Measurements from ENCODE around the gene AKAP3.
A peak's percentile ranks its signal among the peaks of the same experiment; 100 is the strongest.

Gene AKAP3

DNA sequence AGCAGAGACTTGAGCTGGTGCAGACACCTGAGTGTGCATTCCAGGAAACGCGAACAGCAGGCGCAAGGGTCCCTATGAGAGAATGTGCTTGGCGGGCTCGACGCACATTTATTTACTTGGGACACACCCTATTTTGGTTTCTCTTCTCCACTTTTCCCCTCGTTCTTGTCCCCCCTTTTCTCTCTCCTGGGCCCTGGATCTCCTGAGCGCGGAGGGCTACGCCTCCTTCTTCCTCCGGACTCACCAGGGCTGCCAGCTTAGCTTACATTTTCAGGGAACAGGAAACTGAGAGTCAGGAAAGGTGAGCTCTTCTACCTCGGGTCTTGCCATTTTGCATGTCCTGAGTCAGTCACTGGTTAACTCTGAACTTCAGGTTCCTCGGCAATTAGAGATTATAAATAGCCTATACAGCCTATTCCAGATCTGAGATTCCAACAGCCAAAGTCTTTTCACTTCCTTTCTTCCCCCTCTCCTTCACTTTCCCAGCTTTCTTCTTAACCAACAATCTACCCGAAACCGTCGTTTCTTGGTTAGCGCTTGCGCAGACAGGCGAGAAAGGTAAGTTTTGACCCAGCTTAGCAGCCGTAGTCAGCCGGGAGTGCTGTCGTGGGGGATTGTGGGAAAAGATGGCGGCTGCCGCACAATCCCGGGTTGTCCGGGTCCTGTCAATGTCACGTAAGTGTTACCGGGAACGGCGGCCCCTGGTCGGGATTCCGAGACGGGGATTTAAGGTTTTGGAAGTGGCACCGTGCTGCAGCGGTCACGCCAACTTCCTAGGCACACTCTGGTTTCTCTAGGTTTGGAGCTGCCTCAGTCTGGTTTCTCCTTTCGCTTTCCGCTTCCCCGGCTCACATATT, at the start of gene AKAP3, which contains the start of gene NDUFA9:
Gene AKAP3 (minus strand): TSS at position 551 of the 857 bp plus-strand sequence. CDS start 10,855 bp downstream, outside the sequence.
Gene NDUFA9 (plus strand): TSS at position 614 of the 857 bp plus-strand sequence. CDS start 13 bp downstream, at position 627.
- DNase-seq (ENCODE audit: low spot score) = peak; percentile 87

GRCh38 chr12:4690760-4691159, 41.9 kb upstream of the AKAP3 start:
- DNase-seq (ENCODE audit: low spot score) = no peak

DNA sequence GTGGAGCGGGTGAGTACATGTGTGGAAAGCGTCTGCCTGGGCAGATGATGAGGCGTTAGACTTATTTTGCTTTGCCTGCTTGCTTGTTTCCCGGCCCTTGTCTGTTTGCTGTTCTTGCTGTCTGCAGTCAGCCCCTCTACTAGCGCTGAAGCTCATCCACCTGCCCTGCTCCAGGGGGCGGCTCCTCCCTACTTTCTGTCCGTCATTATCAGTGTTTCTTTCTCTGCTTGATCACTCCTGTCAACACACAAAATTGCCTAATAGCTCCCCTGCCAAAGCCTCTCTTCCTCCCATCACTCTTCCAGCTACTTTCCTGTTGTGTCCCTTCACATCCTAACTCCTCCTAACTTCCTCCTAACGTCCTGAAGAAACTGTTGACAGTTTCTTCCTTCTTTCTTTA, 36.5 kb upstream of the AKAP3 start:
- DNase-seq (ENCODE audit: low spot score) = no peak

DNA sequence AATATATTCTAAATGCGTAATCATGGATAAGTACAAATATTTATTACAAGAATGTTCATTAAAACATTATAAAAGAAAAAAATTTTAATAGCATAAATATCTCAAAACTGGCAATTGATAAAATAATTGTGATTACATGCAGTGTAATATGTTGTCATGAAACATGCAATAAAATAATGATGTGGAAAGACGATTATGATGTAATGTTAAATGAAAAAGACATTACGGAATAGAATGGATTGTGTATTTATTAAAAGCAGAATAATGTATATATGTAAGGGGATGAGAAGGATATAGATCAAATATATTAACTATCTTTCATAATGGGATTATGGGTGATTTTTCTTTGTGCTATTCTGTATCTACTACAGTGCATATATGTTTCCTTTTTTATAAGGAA, 32.9 kb upstream of the AKAP3 start:
- DNase-seq (ENCODE audit: low spot score) = no peak

GRCh38 chr12:4679711-4680110, 30.9 kb upstream of the AKAP3 start:
- DNase-seq (ENCODE audit: low spot score) = no peak

- DNase-seq (ENCODE audit: low spot score) = no peak
These were observed 16.4 kb upstream of the AKAP3 start for GRCh38 chr12:4665236-4665635.

DNA sequence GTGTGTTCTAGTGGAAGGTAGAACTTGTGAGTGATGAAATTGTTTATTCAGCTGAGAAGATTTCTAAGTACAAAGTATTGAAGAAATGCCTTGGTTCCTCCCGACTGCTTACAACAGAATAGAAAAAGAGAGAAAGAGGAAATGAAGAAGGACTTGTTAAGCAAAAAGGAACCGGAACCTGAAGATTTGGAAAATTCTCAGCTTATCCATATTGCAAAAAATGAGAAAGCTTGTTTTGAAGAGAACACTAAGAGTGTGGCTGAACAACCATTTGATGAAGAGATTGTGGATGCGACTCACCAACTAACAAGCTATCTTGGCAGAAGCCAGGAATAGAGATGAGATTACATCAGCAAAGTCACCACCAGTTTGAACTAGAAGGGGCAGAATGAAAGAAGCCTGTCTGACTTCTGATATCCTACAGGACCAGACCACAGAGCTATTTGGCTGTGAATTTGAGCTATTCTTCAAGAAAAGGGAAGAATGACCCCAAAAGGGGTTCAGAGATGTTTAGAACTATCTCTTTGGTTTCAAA, 15.2 kb upstream of the AKAP3 start:
- no peak for DNase-seq (ENCODE audit: low spot score)

- no peak for DNase-seq (ENCODE audit: low spot score)
These were observed 4.8 kb upstream of the AKAP3 start for GRCh38 chr12:4653691-4654090.

GRCh38 chr12:4653257-4653656, 4.4 kb upstream of the AKAP3 start:
- DNase-seq (ENCODE audit: low spot score) = no peak

GRCh38 chr12:4649358-4649661, 459 bp upstream of the AKAP3 start:
- no peak for DNase-seq (ENCODE audit: low spot score)

DNA sequence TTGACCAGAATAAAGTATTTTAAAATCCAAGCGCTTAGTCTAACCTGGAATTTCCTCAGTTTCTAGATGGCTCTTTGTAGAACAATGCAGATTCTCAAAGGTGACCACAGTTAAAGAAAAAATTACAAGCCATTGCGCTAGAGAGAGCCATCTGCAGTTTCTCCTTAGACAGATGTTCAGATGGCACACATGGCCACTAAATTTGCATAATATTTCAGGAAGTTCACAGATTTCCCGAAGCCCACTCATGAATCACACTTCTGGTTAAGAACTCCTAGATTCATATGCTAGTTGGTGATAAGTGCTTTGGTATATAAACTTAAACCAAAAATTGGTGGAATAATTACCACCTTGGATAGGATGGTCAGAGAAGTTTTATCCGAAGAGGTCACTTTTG, 749 bp downstream of the AKAP3 start:
- DNase-seq (ENCODE audit: low spot score) = peak; percentile 77

DNA sequence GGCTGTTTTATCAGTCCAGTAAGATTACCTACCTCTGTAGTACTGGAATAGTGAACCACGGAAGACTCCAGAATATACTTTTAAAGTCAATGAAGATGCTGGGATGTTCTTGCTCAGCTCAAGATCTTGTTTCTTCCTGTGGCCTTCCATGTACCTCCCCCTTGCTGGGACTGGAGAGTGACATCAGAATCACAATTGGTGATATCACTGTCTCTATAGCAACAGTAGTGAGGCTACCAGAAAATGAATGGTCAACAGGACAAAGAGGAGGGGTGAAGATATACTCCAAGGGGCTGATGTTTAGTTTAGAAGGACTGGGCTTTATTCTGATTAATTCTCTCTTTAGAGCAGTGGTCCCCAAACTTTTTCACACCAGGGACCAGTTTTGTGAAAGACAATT, 3.8 kb downstream of the AKAP3 start:
- no peak for DNase-seq (ENCODE audit: low spot score)

DNA sequence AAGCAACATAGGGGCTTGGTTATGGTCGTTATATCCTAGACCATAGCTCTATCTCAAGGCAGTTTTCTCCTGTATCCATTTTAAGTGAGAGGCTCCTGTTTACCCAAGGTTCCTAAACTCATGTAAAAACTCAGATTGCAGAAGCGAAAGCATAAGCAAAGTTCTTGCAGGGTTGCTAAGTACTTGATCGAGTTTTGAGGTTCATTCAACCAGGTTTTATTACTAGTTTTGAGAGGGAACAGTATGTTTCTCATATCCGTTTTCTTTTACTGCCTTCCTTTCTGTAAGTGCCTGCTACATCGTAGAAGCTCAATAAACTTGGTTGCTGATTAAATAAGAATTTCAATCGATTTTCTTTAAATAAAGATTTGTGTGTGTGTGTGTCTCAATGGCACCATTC, 5.1 kb downstream of the AKAP3 start:
- no peak for DNase-seq (ENCODE audit: low spot score)

DNA sequence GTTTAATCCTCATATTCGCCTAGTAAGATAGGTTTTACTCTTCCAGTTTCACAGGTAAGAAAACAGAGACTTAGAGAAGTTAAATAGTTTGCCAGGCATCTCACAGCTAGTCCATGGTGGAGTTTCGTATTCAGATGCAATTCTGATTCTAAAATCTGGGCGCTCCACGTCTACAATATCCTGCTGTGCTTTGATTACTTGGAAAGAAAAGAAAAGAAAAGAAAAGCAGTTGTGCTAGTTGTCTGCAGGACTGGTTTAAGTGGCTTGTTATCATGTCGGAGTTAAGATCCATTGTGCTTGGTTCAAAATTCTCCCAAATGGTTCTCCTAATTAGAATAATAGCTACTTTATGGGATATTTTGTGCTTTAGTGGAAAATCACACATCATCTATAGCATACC, 18.6 kb downstream of the AKAP3 start:
- DNase-seq (ENCODE audit: low spot score) = no peak

DNA sequence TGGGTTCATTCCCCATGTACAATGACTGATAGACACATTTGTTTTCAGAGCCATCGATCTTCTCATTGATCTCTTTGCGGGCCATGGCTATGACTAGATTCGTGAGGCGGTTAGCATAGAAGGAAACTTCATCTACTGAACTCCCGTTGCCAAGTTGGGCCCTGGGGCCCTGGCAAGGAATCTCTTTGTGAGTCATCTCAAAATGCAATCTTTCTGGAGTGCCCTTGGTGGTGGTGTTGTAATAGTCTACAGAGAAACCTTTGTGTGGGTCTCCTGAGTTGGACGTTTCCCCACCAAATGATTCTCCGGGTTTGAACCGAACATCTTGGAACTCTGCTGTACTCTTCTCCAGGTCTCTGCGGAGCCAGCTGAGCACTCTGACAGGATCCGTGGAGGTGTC, 20.4 kb downstream of the AKAP3 start:
- no peak for DNase-seq (ENCODE audit: low spot score)

DNA sequence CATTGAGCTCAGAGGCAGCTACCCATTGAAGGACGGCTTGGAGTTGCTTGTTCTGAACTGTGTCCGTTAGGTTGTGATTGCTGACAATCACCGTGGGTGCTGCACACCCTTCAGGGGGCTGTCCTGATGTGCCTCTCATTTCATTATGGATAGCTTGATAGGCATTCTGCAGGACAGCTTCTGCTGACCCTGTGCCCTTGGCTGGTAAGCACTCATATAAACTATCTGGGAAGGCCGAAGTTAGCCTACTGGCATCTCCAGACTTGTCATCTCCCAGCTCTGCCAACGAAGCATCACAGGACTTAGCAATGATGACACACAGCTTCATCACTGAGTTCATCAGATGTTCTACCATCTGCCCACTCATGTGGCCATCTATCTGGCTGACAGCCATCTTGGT, 22.3 kb downstream of the AKAP3 start:
- DNase-seq (ENCODE audit: low spot score) = no peak

GRCh38 chr12:4621511-4621910, 27.3 kb downstream of the AKAP3 start:
- DNase-seq (ENCODE audit: low spot score) = no peak

- DNase-seq (ENCODE audit: low spot score) = no peak
These were observed 33.2 kb downstream of the AKAP3 start for GRCh38 chr12:4615667-4616066.

- DNase-seq (ENCODE audit: low spot score) = no peak
These were observed 38.4 kb downstream of the AKAP3 start for GRCh38 chr12:4610481-4610880.

DNA sequence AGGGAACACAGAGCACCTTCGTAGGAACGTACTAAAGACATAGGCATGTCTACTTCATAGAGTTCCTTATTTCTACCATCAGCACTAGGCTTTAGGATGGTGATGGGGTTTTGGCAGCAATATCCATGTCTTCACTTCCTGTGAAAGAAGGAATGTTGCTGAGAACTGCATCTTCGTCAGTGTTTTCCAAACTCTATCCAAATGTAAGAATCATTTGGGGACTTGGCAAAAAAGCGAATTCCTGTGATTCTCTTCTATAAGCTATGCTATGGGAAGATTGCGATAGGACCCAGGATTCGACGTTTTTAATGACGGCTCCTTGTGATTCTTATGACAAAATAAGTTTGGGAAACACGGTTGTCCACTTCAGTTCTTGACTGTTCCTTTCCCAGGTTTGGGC, 39.8 kb downstream of the AKAP3 start:
- DNase-seq (ENCODE audit: low spot score) = no peak

GRCh38 chr12:4607056-4607455, 41.8 kb downstream of the AKAP3 start:
- no peak for DNase-seq (ENCODE audit: low spot score)

DNA sequence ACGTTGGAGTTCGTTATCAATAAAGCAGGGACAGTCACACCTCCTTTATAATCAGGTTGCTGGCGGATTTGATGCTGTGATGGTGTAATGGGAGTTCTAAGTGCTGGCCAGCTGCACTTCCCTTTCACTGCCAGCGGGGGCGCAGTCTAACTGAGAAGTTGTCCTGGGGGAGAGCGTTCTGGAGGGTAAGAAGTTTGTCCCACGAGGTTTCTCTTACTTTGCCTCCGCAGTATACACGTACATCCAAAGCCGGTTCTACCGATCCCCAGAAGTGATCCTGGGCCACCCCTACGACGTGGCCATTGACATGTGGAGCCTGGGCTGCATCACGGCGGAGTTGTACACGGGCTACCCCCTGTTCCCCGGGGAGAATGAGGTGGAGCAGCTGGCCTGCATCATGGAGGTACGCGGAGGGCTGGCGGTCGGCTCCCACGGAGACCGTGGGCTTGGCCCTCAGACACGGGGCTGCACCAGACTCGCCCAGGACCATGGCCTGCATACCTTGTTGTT, 44.1 kb downstream of the AKAP3 start:
- peak; percentile 93 for DNase-seq (ENCODE audit: low spot score)

DNA sequence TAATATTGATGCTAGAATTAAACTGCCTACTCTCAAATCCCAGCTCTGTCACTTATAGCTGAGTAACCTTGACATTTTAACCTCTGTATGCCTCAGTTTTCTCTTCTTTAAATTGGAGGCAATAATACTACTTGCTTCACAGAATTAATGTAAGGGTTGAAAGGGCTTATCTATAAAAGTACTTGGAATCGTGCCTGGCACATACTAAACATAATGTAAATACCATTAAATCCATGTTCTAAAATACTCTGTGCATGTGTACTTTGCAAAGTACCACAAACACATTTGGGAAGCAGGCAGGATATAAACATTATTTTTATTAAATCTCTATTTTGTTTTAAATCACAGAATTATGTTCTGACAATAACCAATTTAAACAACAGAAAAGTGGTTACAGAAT, 44.9 kb downstream of the AKAP3 start:
- no peak for DNase-seq (ENCODE audit: low spot score)

DNA sequence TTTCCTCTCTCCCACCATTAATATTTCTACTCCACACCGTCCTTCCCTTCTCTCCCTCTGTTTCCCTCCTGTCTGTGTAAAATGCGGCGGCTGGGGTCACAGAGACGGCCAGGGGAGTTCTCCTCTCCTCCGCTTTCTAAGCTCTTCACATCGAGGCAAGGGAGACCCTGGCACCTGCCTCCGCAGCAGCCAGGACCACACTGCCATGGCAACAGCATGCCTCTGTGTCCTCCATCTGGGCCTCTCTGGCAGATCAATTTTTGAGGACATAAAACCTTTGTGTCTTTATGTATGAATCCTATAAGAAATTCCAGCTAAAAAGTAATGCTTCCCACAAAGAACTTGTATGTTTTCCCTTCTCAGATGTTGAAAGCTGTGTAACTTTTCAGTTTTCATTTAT, 45.4 kb downstream of the AKAP3 start:
- no peak for DNase-seq (ENCODE audit: low spot score)

Data from NAMALWA (cell line).